BLaER1 (cell line): Measurements from ENCODE around the gene SLX9.

Experiments used
- H3K27ac ChIP-seq: shearing (Covaris generic); formaldehyde crosslinking; 2 replicates; pipeline ENCODE4 v1.8.1; 2022
- H3K27me3 ChIP-seq: shearing (Covaris generic); formaldehyde crosslinking; 2 replicates; pipeline ENCODE4 v1.8.1; 2022
- H3K36me3 ChIP-seq: shearing (Covaris generic); formaldehyde crosslinking; 2 replicates; pipeline ENCODE4 v1.8.1; 2022
- H3K4me1 ChIP-seq: shearing (Covaris generic); formaldehyde crosslinking; 2 replicates; pipeline ENCODE4 v1.8.1; 2022
- H3K4me2 ChIP-seq: shearing (Covaris generic); formaldehyde crosslinking; 2 replicates; pipeline ENCODE4 v1.8.1; 2022
- H3K4me3 ChIP-seq: shearing (Covaris generic); formaldehyde crosslinking; 2 replicates; pipeline ENCODE4 v1.8.1; 2022
- H3K9ac ChIP-seq: shearing (Covaris generic); formaldehyde crosslinking; 2 replicates; pipeline ENCODE4 v1.8.1; 2022
- H3K9me3 ChIP-seq: shearing (Covaris generic); formaldehyde crosslinking; 2 replicates; pipeline ENCODE4 v1.8.1; 2022
- H4K20me1 ChIP-seq: shearing (Covaris generic); formaldehyde crosslinking; 2 replicates; pipeline ENCODE4 v1.8.1; 2022
- Cebpa-rat ChIP-seq: shearing (Covaris generic); IDR thresholded peaks from 2 replicates; pipeline ENCODE4 v1.8.1; 2022

SLX9 gene

DNA sequence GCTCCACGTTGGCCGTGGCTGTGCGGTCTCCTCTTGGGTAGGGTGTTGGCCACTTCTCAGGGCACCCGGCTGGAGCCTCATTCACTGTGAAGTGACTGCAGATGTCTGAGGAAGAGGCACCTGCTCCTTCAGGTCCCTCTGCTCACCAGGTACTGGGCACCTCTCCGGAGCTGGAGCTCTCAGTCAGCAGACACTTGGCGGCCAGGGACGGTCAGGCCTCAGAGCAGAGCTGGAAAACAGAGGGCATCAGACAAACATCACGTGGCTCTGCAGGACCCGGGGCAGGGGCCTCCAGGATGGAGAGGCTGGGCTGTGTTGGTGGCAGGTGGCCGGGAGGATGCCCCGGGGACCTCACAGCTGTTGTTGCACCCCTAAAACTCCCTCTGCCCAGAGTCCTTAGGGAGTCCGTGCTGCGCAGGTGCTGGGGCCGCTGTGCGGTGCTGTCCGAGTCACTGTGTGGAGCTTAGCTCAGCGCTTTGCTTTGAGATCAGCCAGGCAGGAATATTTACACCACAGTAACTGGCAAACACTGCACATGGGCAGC, 59.7 kb downstream of the SLX9 start:
- Histone ChIP-seq H3K36me3 (peaks cover 18% of the 10 kb centered on the region), H3K4me3 (peak overlapping the region; percentile 72), H3K9me3 (peaks cover 6% of the 10 kb centered on the region), H4K20me1 (no peaks in the 10 kb centered on the region), H3K4me2 (peak overlapping the region; percentile 99), H3K4me1 (peaks cover 96% of the 10 kb centered on the region), H3K27me3 (no peaks in the 10 kb centered on the region), H3K27ac (peak overlapping the region; percentile 95), H3K9ac (peak overlapping the region; percentile 85)
- TF ChIP-seq Cebpa-rat: no peak

GRCh38 chr21:44999972-45000636, 60.3 kb downstream of the SLX9 start:
- Histone ChIP-seq H3K9ac (peak overlapping the region; percentile 85), H3K4me1 (peaks cover 96% of the 10 kb centered on the region), H3K4me2 (peak overlapping the region; percentile 99), H3K36me3 (peaks cover 24% of the 10 kb centered on the region), H3K27me3 (no peaks in the 10 kb centered on the region), H4K20me1 (no peaks in the 10 kb centered on the region), H3K4me3 (peak overlapping the region; percentile 72), H3K9me3 (peaks cover 12% of the 10 kb centered on the region), H3K27ac (peak overlapping the region; percentile 95)
- TF ChIP-seq Cebpa-rat: no peak

- H3K27me3 ChIP-seq: no peaks in the 10 kb centered on the region
- H3K9ac ChIP-seq: peak overlapping the region; percentile 85
- H3K4me1 ChIP-seq: peaks cover 93% of the 10 kb centered on the region
- peak overlapping the region; percentile 72 for H3K4me3 ChIP-seq
- H3K9me3 ChIP-seq: peaks cover 16% of the 10 kb centered on the region
- H3K27ac ChIP-seq: peak overlapping the region; percentile 95
- peak overlapping the region; percentile 99 for H3K4me2 ChIP-seq
- H3K36me3 ChIP-seq: peaks cover 24% of the 10 kb centered on the region
- H4K20me1 ChIP-seq: no peaks in the 10 kb centered on the region
- no peak for TF ChIP-seq Cebpa-rat
Measured at GRCh38 chr21:45000637-45001133, 60.9 kb downstream of the SLX9 start.

GRCh38 chr21:45001134-45002095, 61.6 kb downstream of the SLX9 start:
- H4K20me1 ChIP-seq: no peaks in the 10 kb centered on the region
- H3K4me2 ChIP-seq: peak overlapping the region; percentile 99
- peaks cover 23% of the 10 kb centered on the region for H3K9me3 ChIP-seq
- peak overlapping the region; percentile 72 for H3K4me3 ChIP-seq
- H3K9ac ChIP-seq: peak overlapping the region; percentile 85
- peaks cover 24% of the 10 kb centered on the region for H3K36me3 ChIP-seq
- H3K27me3 ChIP-seq: no peaks in the 10 kb centered on the region
- no peak for TF ChIP-seq Cebpa-rat
- H3K27ac ChIP-seq: peak overlapping the region; percentile 95
- H3K4me1 ChIP-seq: peaks cover 93% of the 10 kb centered on the region

DNA sequence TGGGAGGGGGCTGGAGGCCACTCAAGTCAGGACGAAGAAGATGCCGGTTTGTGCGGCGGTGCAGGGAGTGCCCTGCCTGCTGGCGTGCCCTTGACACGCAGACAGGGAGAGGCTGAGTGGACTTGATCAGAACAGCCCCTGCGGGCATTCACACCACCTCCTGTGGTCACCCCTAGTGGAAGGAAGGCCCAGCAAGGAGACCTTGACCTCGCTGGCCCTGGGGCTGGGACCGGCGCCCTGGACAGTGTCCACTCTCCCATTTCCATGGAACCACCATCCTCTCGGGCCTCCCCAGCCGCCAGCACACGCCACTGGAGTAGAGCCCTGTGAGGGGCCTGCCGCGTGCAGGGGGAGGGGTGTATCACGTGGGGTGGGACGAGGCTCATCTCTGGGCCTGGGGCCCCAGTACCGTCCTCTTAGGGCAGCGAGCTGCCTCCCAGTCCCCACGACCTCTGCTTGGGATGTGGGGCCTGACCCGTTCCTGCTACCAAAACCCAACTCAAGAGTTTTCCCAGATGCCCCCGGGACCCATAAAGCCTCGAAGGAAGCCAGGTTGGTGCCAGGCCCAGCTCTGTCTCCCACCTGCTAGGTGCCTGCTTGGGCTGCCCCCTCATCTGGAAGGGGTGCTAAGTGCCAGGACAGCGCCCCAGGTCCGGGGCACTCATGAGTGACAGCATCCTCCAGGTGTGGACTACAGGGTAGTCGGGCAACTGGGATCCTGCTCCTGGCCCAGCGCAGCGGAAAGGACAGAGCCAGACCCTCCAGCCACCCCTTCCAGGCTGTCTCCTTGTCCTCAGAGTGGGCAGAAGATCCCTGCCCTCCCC, 62.8 kb downstream of the SLX9 start:
- H3K27me3 ChIP-seq: no peaks in the 10 kb centered on the region
- H3K36me3 ChIP-seq: peaks cover 28% of the 10 kb centered on the region
- H3K4me1 ChIP-seq: peaks cover 93% of the 10 kb centered on the region
- TF ChIP-seq Cebpa-rat: no peak
- H3K27ac ChIP-seq: peak overlapping the region; percentile 83
- peak overlapping the region; percentile 69 for H3K9ac ChIP-seq
- H4K20me1 ChIP-seq: no peaks in the 10 kb centered on the region
- H3K4me3 ChIP-seq: peak overlapping the region; percentile 57
- peaks cover 30% of the 10 kb centered on the region for H3K9me3 ChIP-seq
- peak overlapping the region; percentile 84 for H3K4me2 ChIP-seq

DNA sequence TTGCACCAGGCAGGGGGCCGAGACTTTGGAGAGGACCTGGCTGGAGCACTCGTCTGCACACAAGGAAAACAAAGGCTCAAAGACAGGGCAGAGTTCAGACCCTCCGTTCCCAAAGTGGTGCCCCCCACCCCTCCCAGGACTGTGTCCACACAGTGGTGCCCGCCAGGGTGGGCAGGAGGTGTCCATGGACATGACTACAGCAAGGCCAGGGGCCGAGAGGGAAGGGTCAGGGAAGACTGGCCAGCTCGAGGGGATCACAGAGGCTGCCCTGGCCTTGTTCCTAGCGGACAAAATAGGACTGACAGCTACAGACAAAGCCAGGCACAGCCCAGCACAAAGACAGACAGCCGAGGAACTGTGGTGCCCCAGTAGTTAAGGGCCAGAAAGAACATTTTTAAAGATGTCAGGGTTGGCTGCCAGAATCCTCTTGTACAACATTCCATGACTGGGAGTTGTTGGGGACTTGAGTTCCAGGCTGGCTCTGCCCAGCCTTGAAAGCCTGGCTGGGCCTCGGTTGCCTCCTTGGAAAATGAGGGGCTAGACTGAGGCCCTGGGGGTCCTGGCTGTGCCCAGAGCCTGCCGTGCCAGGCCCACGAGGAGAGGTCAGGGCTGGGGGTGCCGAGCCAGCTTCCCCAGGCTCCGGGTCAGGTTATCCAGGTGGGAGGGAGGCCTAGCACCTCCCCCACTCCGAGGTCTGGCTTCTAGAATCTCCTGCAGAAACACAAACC, 63.7 kb downstream of the SLX9 start:
- H3K4me2 ChIP-seq: peak overlapping the region; percentile 84
- peaks cover 28% of the 10 kb centered on the region for H3K36me3 ChIP-seq
- no peaks in the 10 kb centered on the region for H3K27me3 ChIP-seq
- H3K27ac ChIP-seq: peak overlapping the region; percentile 83
- H3K9ac ChIP-seq: peak overlapping the region; percentile 69
- H3K4me3 ChIP-seq: peak overlapping the region; percentile 57; the same call in 1 of the 2 replicates
- no peaks in the 10 kb centered on the region for H4K20me1 ChIP-seq
- TF ChIP-seq Cebpa-rat: no peak
- peaks cover 93% of the 10 kb centered on the region for H3K4me1 ChIP-seq
- peaks cover 31% of the 10 kb centered on the region for H3K9me3 ChIP-seq

GRCh38 chr21:45004059-45004422, 64.2 kb downstream of the SLX9 start:
- peak overlapping the region; percentile 57; the same call in 1 of the 2 replicates for H3K4me3 ChIP-seq
- H3K9me3 ChIP-seq: peaks cover 36% of the 10 kb centered on the region
- H3K9ac ChIP-seq: peak overlapping the region; percentile 69
- peaks cover 28% of the 10 kb centered on the region for H3K36me3 ChIP-seq
- no peaks in the 10 kb centered on the region for H3K27me3 ChIP-seq
- peaks cover 93% of the 10 kb centered on the region for H3K4me1 ChIP-seq
- peak overlapping the region; percentile 84 for H3K4me2 ChIP-seq
- H4K20me1 ChIP-seq: no peaks in the 10 kb centered on the region
- TF ChIP-seq Cebpa-rat: no peak
- peak overlapping the region; percentile 83 for H3K27ac ChIP-seq

GRCh38 chr21:45004481-45005247, 64.8 kb downstream of the SLX9 start:
- Histone ChIP-seq H3K27ac (peak overlapping the region; percentile 83), H3K9me3 (peaks cover 43% of the 10 kb centered on the region), H3K4me2 (peak overlapping the region; percentile 84), H3K27me3 (no peaks in the 10 kb centered on the region), H3K4me1 (peaks cover 93% of the 10 kb centered on the region), H3K9ac (no peak overlapping the region), H3K36me3 (peaks cover 28% of the 10 kb centered on the region), H4K20me1 (no peaks in the 10 kb centered on the region), H3K4me3 (peak overlapping the region; percentile 57; the same call in 1 of the 2 replicates)
- no peak for TF ChIP-seq Cebpa-rat
